ENCODE measurements around the gene MBNL1. TPM values are rescaled to one million over a fixed set of nuclear protein-coding genes. Genes with fewer than 3 reads are reported as not detected.

The MBNL1 gene
- total and polyA plus RNA-seq, 4 donors, result 17.1 to 110 (median 62.3) TPM

DNA sequence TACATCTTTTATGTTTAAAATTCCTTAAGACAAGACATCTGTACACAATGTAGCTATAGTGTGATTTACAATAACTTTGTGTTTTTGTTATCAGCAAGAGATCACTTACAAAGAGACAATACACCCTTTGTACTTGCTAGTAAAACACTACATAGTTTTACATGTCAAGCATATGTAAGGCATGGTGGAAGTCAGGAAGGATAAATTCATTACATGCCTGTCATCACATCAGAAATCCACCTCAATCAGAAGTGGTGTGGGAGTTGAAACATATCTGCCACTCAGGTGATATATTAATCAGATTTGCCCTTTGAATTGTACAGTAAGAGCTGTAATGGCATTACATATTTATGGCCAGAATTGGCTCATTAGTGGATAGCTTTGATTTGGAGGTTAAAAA, 95.5 kb downstream of the MBNL1 start:
- TF ChIP-seq GABPA (IDR thresholded peaks at IDR 0.05 in 1 of 2, conservative IDR thresholded peaks at IDR 0.05 in 1 of 2) (no peak), FOXA2 (IDR thresholded peaks at IDR 0.05) (no peak), RXRA (IDR thresholded peaks at IDR 0.05) (no peak), YY1 (IDR thresholded peaks at IDR 0.05) (no peak), HNF4A (conservative IDR thresholded peaks at IDR 0.05) (no peak), JUND (IDR thresholded peaks at IDR 0.05) (no peak), FOXA1 (IDR thresholded peaks at IDR 0.05) (no peak), RAD21 (IDR thresholded peaks at IDR 0.05) (no peak), SP1 (IDR thresholded peaks at IDR 0.05) (no peak), NR2F2 (IDR thresholded peaks at IDR 0.05) (no peak)
- TF ChIP-seq, protein P1, sequence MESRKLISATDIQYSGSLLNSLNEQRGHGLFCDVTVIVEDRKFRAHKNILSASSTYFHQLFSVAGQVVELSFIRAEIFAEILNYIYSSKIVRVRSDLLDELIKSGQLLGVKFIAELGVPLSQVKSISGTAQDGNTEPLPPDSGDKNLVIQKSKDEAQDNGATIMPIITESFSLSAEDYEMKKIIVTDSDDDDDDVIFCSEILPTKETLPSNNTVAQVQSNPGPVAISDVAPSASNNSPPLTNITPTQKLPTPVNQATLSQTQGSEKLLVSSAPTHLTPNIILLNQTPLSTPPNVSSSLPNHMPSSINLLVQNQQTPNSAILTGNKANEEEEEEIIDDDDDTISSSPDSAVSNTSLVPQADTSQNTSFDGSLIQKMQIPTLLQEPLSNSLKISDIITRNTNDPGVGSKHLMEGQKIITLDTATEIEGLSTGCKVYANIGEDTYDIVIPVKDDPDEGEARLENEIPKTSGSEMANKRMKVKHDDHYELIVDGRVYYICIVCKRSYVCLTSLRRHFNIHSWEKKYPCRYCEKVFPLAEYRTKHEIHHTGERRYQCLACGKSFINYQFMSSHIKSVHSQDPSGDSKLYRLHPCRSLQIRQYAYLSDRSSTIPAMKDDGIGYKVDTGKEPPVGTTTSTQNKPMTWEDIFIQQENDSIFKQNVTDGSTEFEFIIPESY (IDR thresholded peaks at IDR 0.05), result no peak
- TF ChIP-seq, protein P2, sequence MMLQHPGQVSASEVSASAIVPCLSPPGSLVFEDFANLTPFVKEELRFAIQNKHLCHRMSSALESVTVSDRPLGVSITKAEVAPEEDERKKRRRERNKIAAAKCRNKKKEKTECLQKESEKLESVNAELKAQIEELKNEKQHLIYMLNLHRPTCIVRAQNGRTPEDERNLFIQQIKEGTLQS (IDR thresholded peaks at IDR 0.05), result no peak
- TF ChIP-seq, protein P3, sequence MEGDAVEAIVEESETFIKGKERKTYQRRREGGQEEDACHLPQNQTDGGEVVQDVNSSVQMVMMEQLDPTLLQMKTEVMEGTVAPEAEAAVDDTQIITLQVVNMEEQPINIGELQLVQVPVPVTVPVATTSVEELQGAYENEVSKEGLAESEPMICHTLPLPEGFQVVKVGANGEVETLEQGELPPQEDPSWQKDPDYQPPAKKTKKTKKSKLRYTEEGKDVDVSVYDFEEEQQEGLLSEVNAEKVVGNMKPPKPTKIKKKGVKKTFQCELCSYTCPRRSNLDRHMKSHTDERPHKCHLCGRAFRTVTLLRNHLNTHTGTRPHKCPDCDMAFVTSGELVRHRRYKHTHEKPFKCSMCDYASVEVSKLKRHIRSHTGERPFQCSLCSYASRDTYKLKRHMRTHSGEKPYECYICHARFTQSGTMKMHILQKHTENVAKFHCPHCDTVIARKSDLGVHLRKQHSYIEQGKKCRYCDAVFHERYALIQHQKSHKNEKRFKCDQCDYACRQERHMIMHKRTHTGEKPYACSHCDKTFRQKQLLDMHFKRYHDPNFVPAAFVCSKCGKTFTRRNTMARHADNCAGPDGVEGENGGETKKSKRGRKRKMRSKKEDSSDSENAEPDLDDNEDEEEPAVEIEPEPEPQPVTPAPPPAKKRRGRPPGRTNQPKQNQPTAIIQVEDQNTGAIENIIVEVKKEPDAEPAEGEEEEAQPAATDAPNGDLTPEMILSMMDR (IDR thresholded peaks at IDR 0.05; ENCODE audit: low read depth, low read length, missing input control), result no peak
- TF ChIP-seq, protein P4, sequence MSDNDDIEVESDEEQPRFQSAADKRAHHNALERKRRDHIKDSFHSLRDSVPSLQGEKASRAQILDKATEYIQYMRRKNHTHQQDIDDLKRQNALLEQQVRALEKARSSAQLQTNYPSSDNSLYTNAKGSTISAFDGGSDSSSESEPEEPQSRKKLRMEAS (IDR thresholded peaks at IDR 0.05), result no peak
- TF ChIP-seq, protein P5, sequence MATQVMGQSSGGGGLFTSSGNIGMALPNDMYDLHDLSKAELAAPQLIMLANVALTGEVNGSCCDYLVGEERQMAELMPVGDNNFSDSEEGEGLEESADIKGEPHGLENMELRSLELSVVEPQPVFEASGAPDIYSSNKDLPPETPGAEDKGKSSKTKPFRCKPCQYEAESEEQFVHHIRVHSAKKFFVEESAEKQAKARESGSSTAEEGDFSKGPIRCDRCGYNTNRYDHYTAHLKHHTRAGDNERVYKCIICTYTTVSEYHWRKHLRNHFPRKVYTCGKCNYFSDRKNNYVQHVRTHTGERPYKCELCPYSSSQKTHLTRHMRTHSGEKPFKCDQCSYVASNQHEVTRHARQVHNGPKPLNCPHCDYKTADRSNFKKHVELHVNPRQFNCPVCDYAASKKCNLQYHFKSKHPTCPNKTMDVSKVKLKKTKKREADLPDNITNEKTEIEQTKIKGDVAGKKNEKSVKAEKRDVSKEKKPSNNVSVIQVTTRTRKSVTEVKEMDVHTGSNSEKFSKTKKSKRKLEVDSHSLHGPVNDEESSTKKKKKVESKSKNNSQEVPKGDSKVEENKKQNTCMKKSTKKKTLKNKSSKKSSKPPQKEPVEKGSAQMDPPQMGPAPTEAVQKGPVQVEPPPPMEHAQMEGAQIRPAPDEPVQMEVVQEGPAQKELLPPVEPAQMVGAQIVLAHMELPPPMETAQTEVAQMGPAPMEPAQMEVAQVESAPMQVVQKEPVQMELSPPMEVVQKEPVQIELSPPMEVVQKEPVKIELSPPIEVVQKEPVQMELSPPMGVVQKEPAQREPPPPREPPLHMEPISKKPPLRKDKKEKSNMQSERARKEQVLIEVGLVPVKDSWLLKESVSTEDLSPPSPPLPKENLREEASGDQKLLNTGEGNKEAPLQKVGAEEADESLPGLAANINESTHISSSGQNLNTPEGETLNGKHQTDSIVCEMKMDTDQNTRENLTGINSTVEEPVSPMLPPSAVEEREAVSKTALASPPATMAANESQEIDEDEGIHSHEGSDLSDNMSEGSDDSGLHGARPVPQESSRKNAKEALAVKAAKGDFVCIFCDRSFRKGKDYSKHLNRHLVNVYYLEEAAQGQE (IDR thresholded peaks at IDR 0.05), result no peak
- Histone ChIP-seq H3K9ac (ENCODE audit: low read depth in 1 of 2, low read length in 2 of 2) (no peak overlapping the region), H3K9me3 (ENCODE audit: control insufficient read depth in 4 of 4, low read length in 3 of 4) (no peaks in the 10 kb centered on the region), H3K4me1 (ENCODE audit: control insufficient read depth in 4 of 4, insufficient read depth in 4 of 4, low read length in 3 of 4) (peaks cover 0 to 14% (median 1%) of the 10 kb centered on the region in 4 donors), H3K27ac (ENCODE audit: low read depth in 1 of 2, low read length in 2 of 2) (no peak overlapping the region), H3K36me3 (ENCODE audit: control insufficient read depth in 4 of 4, insufficient read depth in 3 of 4, low read depth in 1 of 4, low read length in 3 of 4) (peaks cover 0 to 2% (median 0%) of the 10 kb centered on the region in 4 donors), H3K27me3 (ENCODE audit: control insufficient read depth in 4 of 4, insufficient read depth in 4 of 4, low read length in 3 of 4) (no peaks in the 10 kb centered on the region), H3K4me3 (ENCODE audit: low read depth in 1 of 3, low read length in 3 of 3) (no peak overlapping the region)
- no peak for DNase-seq (ENCODE audit: low spot score)

DNA sequence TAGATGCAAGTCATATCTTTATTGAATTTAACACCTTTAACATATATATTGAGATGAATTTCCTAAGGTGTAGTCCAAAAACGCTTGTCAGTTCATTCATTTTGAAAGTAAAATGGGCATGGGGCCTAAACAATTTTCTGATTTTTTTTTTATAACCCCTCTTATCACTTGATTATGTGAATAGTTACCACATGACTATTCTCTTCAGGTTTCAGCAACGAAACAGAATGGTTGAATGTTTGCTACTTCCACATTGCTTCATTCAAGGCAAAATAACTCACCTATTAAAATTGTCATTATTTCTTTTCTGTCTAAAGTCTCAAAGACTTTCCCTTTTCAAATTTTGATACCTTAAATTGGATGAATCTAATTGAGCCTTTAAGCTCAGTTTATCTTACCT, 96.4 kb downstream of the MBNL1 start:
- TF ChIP-seq YY1 (IDR thresholded peaks at IDR 0.05) (no peak), JUND (IDR thresholded peaks at IDR 0.05) (no peak), RXRA (IDR thresholded peaks at IDR 0.05) (no peak)
- TF ChIP-seq, protein P2 (IDR thresholded peaks at IDR 0.05), result no peak
- H3K27me3 ChIP-seq (ENCODE audit: control insufficient read depth in 4 of 4, insufficient read depth in 4 of 4, low read length in 3 of 4), result no peaks in the 10 kb centered on the region
- H3K9ac ChIP-seq (ENCODE audit: low read depth in 1 of 2, low read length in 2 of 2), result no peak overlapping the region
- peaks cover 0 to 2% (median 0%) of the 10 kb centered on the region in 4 donors for H3K36me3 ChIP-seq (ENCODE audit: control insufficient read depth in 4 of 4, insufficient read depth in 3 of 4, low read depth in 1 of 4, low read length in 3 of 4)
- no peak overlapping the region for H3K27ac ChIP-seq (ENCODE audit: low read depth in 1 of 2, low read length in 2 of 2)
- peaks cover 0 to 11% (median 1%) of the 10 kb centered on the region in 4 donors for H3K4me1 ChIP-seq (ENCODE audit: control insufficient read depth in 4 of 4, insufficient read depth in 4 of 4, low read length in 3 of 4)
- H3K9me3 ChIP-seq (ENCODE audit: control insufficient read depth in 4 of 4, low read length in 3 of 4), result no peaks in the 10 kb centered on the region
- no peak for DNase-seq (ENCODE audit: low spot score)
- H3K4me3 ChIP-seq (ENCODE audit: low read depth in 1 of 3, low read length in 3 of 3), result no peak overlapping the region
- WGBS, result 25% methylated on average over 2 of the region's 2 CpGs

All from liver (tissue), 9 donors.